Measurements from ENCODE around the gene NTRK2. TPM values are rescaled to one million over a fixed set of nuclear protein-coding genes. Genes with fewer than 3 reads are reported as not detected.

NTRK2 gene
- total RNA-seq, 1 donor from 2014 or later = 65.0 TPM

DNA sequence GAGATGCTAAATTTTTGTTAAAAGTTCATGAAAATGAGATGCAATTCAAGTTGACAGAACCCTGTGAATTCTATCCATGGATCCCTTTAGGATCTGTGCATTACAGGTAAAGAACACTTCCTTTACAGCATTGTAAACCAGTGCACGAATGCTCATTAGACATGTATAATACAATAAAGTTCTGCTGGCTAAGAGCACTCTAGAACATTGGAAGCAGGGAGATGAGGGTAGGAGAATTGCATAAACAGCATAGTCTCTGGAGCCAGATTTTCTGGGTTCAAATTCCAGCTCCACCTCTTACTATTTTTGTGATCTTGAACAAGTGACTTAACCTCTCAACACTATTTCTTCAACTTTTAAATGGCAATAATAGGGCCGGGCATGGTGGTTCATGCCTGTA lies 300.2 kb downstream of the NTRK2 start:
- Mint-ChIP-seq H3K27ac (no peak overlapping the region), H3K4me3 (no peak overlapping the region), H3K27me3 (ENCODE audit: low read depth) (peaks cover 4% of the 10 kb centered on the region), H3K9me3 (no peaks in the 10 kb centered on the region), H3K4me1 (no peaks in the 10 kb centered on the region), H3K36me3 (no peaks in the 10 kb centered on the region)
- TF ChIP-seq CTCF (IDR thresholded peaks at IDR 0.05; ENCODE audit: unreplicated experiment) = no peak
- no peak for DNase-seq (ENCODE audit: low spot score in 2 of 2, unreplicated experiment in 2 of 2)

DNA sequence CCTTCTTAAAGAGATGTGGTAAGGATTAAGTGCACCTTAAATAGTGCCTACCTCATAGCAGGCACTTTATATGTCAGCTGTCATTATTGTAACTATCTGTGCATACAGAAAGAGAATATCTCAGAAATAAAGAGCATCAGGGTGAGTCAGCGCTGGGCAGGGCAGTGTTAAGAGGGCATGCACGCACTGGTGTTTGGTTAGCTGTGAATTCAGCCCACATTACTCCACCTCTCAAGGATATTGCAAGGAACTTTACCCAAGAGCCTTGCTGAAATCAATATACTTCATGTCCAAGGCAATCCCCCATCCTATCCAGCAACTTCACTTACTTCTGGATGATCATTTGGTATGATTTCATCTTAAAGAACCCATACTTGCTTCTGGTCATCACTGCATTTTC lies 300.9 kb downstream of the NTRK2 start:
- no peak for DNase-seq (ENCODE audit: low spot score in 2 of 2, unreplicated experiment in 2 of 2)
- Mint-ChIP-seq H3K36me3 (no peaks in the 10 kb centered on the region), H3K27ac (no peak overlapping the region), H3K27me3 (ENCODE audit: low read depth) (peaks cover 4% of the 10 kb centered on the region), H3K4me1 (no peaks in the 10 kb centered on the region), H3K9me3 (no peaks in the 10 kb centered on the region), H3K4me3 (no peak overlapping the region)
- no peak for TF ChIP-seq CTCF (IDR thresholded peaks at IDR 0.05; ENCODE audit: unreplicated experiment)

DNA sequence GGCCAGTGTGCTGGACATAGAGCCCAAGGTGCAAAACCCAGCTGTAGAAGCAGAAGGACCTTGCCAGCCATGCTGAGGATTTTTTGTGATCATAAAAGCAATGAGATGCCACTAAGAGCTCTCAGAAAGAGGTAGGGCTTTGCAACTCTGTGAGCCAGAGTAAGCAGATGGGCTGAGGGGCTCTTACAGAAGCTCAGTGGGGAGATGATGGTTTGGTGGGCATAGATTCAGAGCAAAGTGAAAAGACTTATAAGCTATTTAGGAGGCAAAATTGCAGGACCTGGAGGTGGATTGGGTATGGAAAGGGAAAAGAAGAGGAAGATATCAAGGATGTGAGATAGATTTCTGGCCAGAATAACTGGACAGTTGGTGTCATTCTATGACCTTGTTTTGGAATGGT lies 302.0 kb downstream of the NTRK2 start:
- Mint-ChIP-seq H3K36me3 (no peaks in the 10 kb centered on the region), H3K27me3 (ENCODE audit: low read depth) (peaks cover 3% of the 10 kb centered on the region), H3K27ac (no peak overlapping the region), H3K4me1 (no peaks in the 10 kb centered on the region), H3K9me3 (no peaks in the 10 kb centered on the region), H3K4me3 (no peak overlapping the region)
- DNase-seq (ENCODE audit: low spot score in 2 of 2, unreplicated experiment in 2 of 2) = no peak
- TF ChIP-seq CTCF (IDR thresholded peaks at IDR 0.05; ENCODE audit: unreplicated experiment) = no peak

DNA sequence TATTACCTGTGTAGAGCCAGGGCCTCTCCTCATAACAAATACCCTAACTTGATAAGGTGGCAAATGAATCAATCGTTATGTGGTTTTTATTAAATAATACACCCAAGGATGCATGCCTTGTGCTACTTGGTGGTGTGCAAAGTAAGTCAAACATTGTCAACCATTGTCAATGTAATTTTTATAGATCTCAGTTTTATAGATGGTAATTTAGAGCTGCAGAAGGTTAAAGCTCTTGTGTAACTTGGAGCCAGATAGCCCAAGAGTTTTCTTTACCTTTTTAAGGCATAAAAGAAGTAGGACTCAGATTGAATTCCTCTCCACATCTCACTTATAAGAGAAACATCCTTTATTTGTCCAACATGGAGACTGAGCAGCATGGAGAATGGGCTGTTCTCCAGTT lies 304.7 kb downstream of the NTRK2 start:
- Mint-ChIP-seq H3K4me1 (no peaks in the 10 kb centered on the region), H3K36me3 (no peaks in the 10 kb centered on the region), H3K27me3 (ENCODE audit: low read depth) (peaks cover 3% of the 10 kb centered on the region), H3K4me3 (no peak overlapping the region), H3K27ac (no peak overlapping the region), H3K9me3 (peaks cover 5% of the 10 kb centered on the region)
- DNase-seq (ENCODE audit: low spot score in 2 of 2, unreplicated experiment in 2 of 2) = no peak
- TF ChIP-seq CTCF (IDR thresholded peaks at IDR 0.05; ENCODE audit: unreplicated experiment) = no peak

GRCh38 chr9:84974855-84975254 lies 305.3 kb downstream of the NTRK2 start:
- TF ChIP-seq CTCF (IDR thresholded peaks at IDR 0.05; ENCODE audit: unreplicated experiment) = no peak
- H3K4me3 Mint-ChIP-seq = no peak overlapping the region
- peaks cover 3% of the 10 kb centered on the region for H3K27me3 Mint-ChIP-seq (ENCODE audit: low read depth)
- DNase-seq (ENCODE audit: low spot score in 2 of 2, unreplicated experiment in 2 of 2) = no peak
- H3K4me1 Mint-ChIP-seq = no peaks in the 10 kb centered on the region
- no peak overlapping the region for H3K27ac Mint-ChIP-seq
- H3K9me3 Mint-ChIP-seq = peaks cover 5% of the 10 kb centered on the region
- H3K36me3 Mint-ChIP-seq = no peaks in the 10 kb centered on the region

GRCh38 chr9:84975926-84976325 lies 306.4 kb downstream of the NTRK2 start:
- Mint-ChIP-seq H3K27ac (no peak overlapping the region), H3K36me3 (no peaks in the 10 kb centered on the region), H3K9me3 (peaks cover 5% of the 10 kb centered on the region), H3K27me3 (ENCODE audit: low read depth) (peaks cover under 1% of the 10 kb centered on the region), H3K4me3 (no peak overlapping the region), H3K4me1 (no peaks in the 10 kb centered on the region)
- no peak for DNase-seq (ENCODE audit: low spot score in 2 of 2, unreplicated experiment in 2 of 2)
- TF ChIP-seq CTCF (IDR thresholded peaks at IDR 0.05; ENCODE audit: unreplicated experiment) = no peak
